ENCODE data around the gene ZNF226.
"Not testable (repeated sequence)": the region's sequence is repeated elsewhere in the genome, so short reads cannot be mapped to it uniquely, and the experiment has no call there.

The ZNF226 gene

GRCh38 chr19:44204772-44205171 is 39.9 kb downstream of the ZNF226 start:
- intact Hi-C loops (cut with DNase I): loop anchor here (5.0 kb wide), 1 partner anchor 92 kb away; the partner anchor contains the start of gene ZNF225
- no peak for DNase-seq

GRCh38 chr19:44207126-44207803 is 42.4 kb downstream of the ZNF226 start:
- intact Hi-C loops (cut with DNase I): loop anchor here (2.0 to 5.0 kb wide), 2 partner anchors 42 to 95 kb away; partner anchors contain the start of genes ZNF225 and ZNF226
- DNase-seq: peak; percentile 80 to 97 (median 90)

- peak; percentile 83 to 97 (median 92) for DNase-seq
- intact Hi-C loops (cut with DNase I): no loop called here
Measured at GRCh38 chr19:44212250-44212865, 47.5 kb downstream of the ZNF226 start, which contains the start of gene ZNF227. Gene ZNF227 (plus strand): TSS chr19:44212532. CDS start chr19:44217793, 5,261 bp downstream.

GRCh38 chr19:44212866-44213346 is 48.0 kb downstream of the ZNF226 start:
- intact Hi-C loops (cut with DNase I): no loop called here
- DNase-seq: peak in 26 of 42 donors; percentile 13 to 72 (median 32)

GRCh38 chr19:44219926-44220325 is 55.0 kb downstream of the ZNF226 start:
- DNase-seq; intact Hi-C loops (cut with DNase I): not testable (repeated sequence)

GRCh38 chr19:44220761-44221160 is 55.9 kb downstream of the ZNF226 start:
- intact Hi-C loops (cut with DNase I); DNase-seq: not testable (repeated sequence)

GRCh38 chr19:44221291-44221690 is 56.4 kb downstream of the ZNF226 start:
- intact Hi-C loops (cut with DNase I); DNase-seq: not testable (repeated sequence)
